ENCODE measurements around the gene CLEC19A.
A peak's percentile ranks its signal among the peaks of the same experiment; 100 is the strongest.
"Not testable (repeated sequence)": the region's sequence is repeated elsewhere in the genome, so short reads cannot be mapped to it uniquely, and the experiment has no call there.

CLEC19A gene

GRCh38 chr16:19286827-19287226 lies 1.3 kb downstream of the CLEC19A start:
- no peak for DNase-seq

- no peak for DNase-seq
Observed at GRCh38 chr16:19287241-19287640, 1.7 kb downstream of the CLEC19A start.

DNA sequence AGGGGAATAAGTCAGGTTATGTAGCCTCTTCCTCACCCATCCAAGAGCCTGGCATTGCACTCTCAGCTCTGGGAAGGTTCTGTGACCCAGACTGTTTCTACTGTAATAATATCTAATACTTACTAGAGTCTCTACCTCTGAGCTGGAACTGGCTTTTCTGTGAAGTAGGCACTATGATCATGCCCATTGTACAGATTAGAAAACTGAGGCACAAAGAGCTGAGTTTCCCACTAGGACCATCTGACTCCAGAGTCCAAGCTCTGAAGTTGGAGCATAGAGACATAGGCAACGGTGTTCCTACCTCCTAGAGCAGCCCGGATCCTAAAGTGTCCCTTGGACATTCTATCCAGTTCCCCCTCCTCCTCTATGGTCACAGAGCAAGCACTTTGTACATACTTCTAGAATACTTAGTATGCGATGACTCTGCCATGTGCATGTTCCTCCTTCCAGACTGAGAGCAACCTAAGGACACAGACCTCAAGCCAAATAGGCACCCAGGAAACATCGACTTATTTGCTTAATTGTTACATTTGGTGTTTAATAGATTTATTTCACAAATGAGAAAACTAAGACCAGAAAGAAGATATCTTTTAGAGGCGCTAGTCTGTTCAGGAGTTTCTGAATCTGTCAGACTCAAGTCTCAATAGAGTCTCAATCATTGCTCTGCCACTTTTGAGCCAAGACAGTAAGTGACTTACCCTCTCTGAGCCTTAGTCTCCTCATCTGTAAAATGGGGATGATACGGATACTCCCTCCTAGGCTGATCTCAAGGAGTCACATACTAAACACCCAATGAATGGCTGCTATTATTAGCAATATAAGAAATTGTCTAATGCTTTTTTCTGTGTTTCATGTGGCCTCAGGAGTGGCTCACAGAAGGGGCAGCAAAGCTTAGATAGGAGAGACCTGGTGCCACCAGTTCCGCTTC lies 3.6 kb downstream of the CLEC19A start:
- DNase-seq, result no peak

DNA sequence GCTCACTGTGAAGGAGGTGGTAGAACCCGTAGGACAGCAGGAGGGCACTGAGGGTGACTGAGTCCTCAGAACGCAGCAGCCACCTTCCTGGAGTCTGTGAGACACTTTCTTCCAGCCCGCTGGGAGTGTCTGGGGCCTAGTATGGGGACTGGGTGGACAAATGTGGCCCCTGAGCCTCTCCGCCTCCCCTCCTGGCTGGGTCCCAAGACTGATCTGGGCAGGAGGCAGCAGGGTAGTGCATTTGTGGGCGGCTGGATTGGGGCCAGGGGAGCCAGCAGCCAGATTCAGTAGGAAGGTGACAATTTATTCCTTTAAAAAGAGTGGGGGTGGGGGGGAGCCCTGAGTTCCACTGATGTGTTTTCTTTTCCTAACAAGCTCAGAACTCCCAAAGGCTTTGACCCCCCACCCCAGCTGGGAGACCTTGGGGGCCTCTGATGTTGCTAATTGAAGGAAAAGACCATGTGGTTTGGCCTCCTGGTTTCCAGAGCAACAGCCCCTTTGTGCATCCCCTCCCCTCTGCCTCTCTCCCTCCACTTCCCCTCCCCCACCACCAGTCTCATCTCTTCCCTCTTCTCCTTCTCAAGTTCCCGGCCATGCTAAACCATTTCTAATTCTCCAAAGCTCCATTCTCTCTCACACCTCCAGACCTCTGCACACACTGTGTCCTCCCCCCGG lies 4.4 kb downstream of the CLEC19A start:
- peak in 12 of 51 donors; percentile 4 to 35 (median 15) for DNase-seq

- DNase-seq, result no peak
Observed at GRCh38 chr16:19290860-19291259, 5.3 kb downstream of the CLEC19A start.

- DNase-seq, result peak in 14 of 51 donors; percentile 1 to 57 (median 10)
Observed at GRCh38 chr16:19291475-19291874, 5.9 kb downstream of the CLEC19A start.

- no peak for DNase-seq
Observed at GRCh38 chr16:19292186-19292585, 6.7 kb downstream of the CLEC19A start.

DNA sequence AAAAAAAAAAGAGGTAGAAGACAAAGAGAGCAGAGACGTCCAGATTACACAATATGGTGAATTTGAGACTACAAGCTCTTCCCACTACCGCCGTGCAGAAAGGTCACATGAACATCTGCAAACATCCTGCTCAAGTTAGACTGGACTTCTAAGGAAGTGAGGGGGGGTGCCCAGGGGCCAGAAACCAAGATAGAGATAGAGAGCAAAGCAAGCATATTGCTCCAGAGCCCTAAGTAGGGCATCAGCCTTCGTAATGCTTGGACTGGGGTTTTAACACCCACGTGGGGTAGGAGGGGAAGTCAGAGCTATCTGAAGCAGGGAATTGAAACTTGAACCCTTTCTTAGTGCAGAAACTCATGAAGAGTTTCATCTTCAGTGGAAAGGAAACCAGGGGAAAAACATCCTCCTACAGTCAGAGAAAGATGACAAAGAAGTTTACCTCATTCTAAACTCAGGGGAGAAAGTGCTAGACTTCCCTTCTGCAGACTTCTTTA lies 8.7 kb downstream of the CLEC19A start:
- peak in 31 of 51 donors; percentile 7 to 65 (median 27) for DNase-seq

DNA sequence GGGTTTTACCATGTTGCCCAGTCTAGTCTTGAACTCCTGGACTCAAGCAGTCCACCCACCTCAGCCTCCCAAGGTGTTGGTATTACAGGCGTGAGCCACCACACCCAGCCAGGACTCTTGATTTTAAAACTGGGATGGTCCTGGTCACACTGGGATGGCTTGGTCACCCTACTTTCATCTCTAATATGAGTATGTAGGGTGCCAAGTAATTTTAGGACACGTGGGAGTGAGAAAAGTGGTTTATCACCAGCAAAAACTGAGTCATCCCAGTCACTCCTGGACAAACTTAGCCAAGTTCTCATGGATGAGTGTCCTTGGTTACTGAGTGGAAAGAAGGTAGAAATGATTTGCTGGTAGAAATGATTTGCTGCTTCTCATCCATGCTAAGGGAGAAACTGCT lies 9.9 kb downstream of the CLEC19A start:
- DNase-seq, result no peak

DNA sequence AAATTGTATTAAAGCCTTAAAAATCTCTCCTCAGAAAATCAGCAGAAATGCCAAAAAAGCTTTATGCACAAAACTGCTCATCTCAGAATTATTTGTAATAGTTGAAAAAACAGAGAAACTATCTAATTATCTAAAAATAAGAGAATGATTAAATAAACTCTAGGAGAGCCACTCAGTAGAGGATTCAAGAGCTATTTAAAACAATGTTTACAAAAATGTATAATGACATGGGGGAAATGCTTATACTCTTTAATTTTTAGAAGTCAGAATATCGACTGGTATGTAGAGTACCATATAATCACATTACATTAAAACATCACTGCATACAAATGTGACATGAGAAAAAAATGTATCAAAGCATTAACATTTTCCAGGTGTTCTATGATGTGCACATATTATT lies 11.9 kb downstream of the CLEC19A start:
- no peak for DNase-seq

DNA sequence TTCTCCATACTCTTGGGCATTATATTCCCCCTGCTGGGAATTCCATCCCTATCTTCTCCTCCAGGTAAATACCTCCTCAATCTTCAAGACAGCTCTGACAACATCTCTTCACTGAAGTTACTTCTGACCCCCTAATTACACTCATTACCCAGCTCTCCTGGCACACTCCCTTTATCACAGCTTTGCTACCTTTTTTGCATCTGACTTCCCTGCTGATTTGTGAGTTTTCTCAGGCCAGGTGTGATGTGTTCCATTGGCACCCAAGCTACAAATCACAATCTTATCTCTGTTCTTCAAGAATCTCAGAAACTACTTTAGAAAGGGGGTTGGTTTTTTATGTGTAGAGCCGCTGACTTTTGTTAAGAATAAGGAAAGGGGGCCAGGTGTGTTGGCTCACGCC lies 14.0 kb downstream of the CLEC19A start:
- no peak for DNase-seq

GRCh38 chr16:19301931-19302330 lies 16.4 kb downstream of the CLEC19A start:
- DNase-seq, result no peak

- DNase-seq, result peak in 4 of 51 donors; percentile 4 to 10 (median 8)
Observed at GRCh38 chr16:19304750-19305149, 19.2 kb downstream of the CLEC19A start.

DNA sequence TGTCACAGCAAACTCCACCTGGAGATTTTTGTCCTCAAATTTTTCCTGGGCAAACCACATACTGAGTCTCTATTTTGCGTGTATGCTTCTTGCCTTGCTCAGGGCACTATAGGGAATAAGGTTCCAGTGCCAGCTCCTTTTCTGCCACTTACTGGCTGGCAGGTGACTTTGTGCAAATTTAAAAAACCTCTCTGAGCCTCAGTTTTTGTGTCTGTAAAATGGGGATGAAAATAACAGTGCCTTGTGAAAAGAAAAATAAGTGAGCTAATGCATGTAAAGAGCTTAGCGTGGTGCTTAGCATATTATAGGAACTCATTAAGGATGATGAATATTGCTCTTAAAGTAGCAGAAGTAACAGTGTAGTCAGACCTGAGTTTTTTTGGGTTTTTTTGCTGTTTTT lies 19.9 kb downstream of the CLEC19A start:
- no peak for DNase-seq

DNA sequence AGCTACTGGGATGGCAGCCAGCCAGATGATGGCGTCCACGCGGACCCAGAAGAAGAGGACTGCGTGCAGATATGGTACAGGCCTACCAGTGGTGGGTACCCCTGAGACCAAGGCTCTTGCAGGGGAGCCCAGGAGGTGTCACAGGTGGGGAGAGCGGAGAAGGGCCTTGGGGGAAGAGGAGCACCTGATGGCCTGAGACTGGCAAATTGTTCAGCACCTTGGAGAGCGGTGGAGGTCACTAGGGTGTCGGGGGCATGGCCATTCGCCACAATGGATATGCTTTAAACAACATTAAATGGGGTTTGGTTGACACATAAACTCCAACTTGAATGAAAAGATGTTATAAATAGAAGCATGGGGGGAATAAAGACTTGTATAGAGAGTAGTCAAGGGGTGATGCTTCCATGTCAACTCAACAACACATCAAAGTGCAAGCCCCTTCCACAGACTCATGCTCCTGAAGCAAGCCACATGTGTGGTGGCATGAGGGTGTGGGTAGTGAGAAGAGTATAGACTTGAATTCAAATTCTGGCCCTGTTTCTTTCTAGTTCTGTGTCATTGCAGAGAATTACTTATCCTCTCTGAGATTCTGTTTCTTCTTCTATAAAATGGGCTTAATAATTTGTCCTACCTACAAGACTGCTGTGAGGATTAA lies 22.2 kb downstream of the CLEC19A start:
- no peak for DNase-seq

DNA sequence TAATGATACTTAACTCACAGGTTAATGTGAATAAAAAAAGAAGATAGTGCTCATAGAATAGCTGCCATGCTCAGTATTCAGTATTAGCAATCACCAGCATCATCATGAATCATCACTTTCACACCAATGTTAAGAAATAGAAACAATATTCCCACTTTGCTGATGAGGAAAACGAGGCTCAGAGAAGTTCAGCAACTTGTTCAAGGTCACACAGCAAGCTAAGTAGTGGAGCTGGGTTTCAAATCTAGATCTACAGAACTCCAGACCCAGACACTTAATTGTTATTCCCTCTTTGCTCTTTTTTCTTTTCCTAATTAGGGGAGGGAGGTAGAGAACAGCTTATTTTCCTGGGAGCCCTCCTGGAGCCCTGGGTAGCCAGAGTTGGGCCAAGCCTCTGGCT lies 22.9 kb downstream of the CLEC19A start:
- DNase-seq, result no peak

- DNase-seq, result no peak
Observed at GRCh38 chr16:19309178-19309577, 23.6 kb downstream of the CLEC19A start.

DNA sequence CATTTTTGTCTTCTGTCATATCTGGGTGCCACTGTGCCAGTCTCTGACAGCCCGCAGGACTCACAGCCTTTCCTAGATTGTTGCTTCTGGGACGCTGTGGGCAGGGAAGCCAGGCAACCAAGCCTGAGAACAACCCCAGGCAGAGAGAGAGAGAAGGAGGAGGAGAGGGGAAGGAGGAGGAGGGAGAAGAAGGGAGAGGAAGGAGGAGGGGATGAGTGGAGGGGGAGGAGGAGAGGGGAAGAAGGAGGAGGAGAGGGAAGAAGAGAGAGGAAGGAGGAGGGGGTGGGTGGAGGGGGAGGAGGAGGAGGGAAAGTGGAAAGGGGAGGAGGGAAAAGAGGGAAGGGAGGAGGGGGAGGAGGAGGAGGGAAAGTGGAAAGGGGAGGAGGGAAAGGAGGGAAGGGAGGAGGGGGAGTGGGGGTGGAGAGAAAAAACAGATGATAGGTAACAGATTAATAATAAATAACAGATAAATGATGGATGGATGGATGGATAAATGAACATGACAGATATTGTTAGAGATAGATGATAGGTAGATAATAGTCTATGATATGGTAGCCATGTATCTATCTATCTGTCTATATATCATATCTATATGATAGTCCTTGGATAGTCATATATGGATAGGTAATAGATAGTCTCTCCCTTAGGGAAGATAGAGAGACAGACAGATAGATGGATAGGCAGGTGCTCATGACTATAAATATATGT lies 29.3 kb downstream of the CLEC19A start:
- no peak for DNase-seq

DNA sequence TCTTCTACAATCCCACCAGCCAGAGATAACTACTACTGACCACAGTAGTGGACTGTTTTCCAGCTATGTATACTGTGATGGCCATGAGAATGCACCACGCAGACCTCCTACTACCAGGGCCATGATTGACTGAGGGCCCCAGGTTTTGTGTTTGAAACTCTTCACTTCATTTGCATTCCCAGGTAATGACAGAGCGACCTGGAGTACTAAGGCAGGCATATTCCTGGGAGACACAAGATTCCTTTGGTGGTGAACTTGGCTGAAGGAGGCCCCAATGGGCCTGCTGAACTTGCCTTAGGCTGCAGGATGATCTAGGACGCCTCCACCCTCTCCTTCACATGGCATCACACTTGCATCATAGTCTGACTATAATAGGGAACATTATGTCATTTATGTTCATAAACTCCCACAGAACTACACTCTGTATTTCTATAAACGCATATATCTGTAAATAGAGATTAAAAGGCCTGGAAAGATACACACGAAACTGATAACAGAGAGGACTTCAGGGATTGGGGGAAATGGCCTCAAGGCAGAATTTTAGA lies 30.4 kb downstream of the CLEC19A start:
- DNase-seq, result no peak

DNA sequence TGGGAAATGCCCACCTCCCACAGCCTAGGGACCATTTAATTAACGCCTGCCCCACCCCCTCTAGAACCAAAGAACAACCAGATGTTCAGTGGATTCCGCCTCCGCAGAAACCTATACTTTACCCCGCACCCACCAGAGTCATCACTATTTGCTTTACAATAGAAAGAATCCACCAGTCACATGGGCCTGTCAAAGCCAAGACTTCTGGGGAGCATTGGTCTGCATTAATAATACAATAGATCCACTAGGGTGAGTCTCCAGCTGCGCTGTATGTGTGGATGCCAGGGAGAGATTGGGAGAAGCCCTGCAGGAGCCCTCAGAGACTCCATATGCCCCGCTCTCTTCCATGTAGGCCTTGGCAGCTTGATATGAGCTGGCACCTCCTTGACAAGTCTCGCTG lies 31.3 kb downstream of the CLEC19A start:
- DNase-seq, result no peak

DNA sequence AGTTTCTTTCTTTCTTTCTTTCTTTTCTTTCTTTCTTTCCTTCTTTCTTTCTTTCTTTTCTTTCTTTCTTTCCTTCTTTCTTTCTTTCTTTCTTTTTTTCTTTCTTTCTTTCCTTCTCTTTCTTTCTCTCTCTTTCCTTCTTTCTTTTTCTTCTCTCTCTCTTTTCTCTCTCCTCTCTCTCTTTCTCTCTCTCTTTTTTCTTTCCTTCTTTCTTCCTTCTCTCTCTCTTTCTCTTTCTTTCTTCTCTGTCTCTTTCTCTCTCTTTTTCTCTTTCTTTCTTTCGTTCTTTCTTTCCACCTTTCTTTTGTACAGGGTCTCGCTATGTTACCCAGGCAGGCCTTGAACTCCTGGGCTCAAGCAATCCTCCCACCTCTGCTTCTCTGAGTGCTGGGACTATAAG lies 35.7 kb downstream of the CLEC19A start:
- DNase-seq, result not testable (repeated sequence)

All from hypothalamus (tissue), 51 donors.